Fibroblast of pulmonary artery (primary cell): Measurements from ENCODE around the gene KSR2.
"Not testable (repeated sequence)": the region's sequence is repeated elsewhere in the genome, so short reads cannot be mapped to it uniquely, and the experiment has no call there.

ENCODE experiments used
- DNase-seq: peaks from one replicate; pipeline ENCODE4 v3.0.0-alpha.2; 2010; ENCODE audit warnings: low read depth
- H3K4me3 ChIP-seq: replicated peaks from 2 replicates; pipeline ENCODE4 v1.5.1; 2011; ENCODE audit warnings: low read depth, mild to moderate bottlenecking, control low read depth, low read length, moderate library complexity
- CTCF ChIP-seq: IDR thresholded peaks from 2 replicates; pipeline ENCODE4 v1.5.1; 2011; ENCODE audit warnings: mild to moderate bottlenecking, control low read depth, low read length, inconsistent platforms; ENCODE audit errors: missing control alignments

KSR2 gene

DNA sequence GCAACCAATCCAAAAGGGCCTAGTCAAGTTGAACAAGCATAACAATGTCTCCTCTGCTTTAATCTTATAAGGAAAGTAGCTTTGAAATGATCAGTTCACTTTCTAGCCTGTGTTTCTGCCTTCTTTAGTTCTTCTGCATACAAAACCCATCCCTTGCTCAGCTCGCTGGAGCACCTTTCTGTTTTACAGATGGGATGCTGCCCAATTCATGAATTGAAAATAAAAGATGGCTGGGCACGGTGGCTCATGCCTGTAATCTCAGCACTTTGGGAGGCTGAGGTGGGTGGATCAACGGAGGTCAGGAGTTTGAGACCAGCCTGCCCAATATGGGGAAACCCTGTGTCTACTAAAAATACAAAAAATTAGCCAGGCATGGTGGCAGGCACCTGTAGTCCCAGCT, 43.2 kb upstream of the KSR2 start:
- DNase-seq, result no peak
- no peak overlapping the region for H3K4me3 ChIP-seq
- no peak for TF ChIP-seq CTCF

DNA sequence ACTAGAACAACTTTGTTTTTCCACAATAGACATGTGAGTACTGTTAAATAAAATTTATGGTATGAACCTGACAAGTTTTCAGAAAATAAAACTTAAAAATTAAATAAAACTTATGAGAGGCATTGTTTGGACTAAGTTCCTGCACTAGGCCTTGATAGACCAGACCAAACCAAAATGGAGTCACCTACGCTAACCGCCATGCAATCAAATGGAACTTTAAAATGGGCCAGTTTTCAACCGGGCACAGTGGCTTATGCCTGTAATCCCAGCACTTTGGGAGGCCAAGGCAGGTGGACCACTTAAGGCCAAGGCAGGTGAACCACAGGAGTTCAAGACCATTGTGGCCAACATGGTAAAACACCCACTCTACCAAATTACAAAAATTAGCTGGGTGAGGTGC, 42.6 kb upstream of the KSR2 start:
- no peak for DNase-seq
- TF ChIP-seq CTCF, result no peak
- no peak overlapping the region for H3K4me3 ChIP-seq

DNA sequence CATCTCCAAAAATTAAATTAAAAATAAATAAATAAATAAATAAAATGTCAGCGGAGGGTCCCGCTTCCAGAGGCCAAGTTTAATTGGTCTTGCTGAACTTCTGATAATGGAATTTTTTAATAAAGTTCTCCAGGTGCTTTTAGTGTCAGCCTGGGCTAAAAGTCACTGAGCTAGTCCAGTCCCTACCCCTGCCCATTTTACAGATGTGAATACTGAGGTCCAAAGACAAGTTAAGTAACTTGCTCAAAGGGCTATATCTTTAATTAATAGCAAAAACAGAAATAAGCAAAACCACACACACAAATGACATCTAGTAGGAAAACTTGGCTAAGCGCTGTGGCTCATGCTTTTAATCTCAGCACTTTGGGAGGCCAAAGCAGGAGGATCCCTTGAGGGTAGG, 42.1 kb upstream of the KSR2 start:
- TF ChIP-seq CTCF, result no peak
- DNase-seq, result no peak
- no peak overlapping the region for H3K4me3 ChIP-seq

DNA sequence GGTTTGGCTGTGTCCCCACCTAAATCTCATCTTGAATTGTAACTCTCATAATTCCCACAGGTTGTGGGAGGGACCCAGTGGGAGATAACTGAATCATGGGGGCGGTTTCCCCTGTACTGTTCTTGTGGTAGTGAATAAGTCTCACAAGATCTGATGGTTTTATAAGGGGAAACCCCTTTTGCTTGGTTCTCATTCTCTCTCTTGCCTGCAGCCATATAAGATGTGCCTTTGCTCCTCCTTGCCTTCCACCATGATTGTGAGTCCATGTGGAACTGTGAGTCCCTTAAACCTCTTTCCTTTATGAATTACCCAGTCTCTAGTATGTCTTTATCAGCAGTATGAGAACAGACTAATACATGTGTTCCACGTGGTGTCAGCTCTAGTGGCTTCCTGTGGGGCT, 31.0 kb upstream of the KSR2 start:
- DNase-seq, H3K4me3 ChIP-seq: not testable (repeated sequence)

- H3K4me3 ChIP-seq, result no peak overlapping the region
- no peak for DNase-seq
- no peak for TF ChIP-seq CTCF
These were observed 29.9 kb upstream of the KSR2 start for GRCh38 chr12:117998719-117999118.

DNA sequence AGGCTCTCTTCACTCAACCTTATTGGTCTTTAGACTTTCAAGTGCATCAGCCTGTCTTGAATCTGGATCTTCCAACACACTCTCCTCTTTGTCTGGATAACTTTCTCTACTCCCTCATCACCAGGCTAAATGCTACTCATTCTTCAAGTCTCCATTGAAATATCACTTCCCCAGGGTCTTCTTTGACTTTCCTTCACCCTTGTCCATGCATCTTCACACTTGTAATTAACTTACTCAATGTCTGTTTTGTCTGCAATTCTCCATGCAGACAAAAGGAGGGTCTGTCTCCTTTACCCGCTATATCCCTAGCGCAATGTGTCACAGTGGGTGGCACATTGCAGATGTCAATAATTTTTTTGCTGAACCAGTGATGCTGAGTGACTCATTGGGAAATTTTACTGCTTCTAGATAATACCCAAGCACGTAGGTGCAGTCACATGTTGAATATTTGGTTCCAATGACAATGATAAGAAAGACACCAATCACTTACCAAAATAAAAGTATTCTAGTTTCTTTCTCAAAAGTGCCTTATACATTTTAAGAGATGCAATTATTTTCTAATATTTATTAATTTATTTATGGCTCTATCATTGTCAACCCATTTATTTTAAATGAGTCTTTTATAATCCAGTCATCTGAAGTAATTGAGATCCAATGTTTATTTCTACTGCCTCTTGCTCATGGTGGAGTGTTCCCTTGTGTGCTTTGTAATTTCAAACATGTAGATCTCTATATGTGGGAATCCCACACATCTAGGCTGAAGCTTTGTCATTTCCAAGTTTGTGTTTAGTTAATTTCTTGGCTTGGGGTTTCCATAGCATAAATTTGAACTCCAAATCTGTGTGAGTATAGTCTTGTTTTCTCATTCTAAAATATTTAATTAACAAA, 26.0 kb upstream of the KSR2 start:
- TF ChIP-seq CTCF, result no peak
- no peak for DNase-seq
- no peak overlapping the region for H3K4me3 ChIP-seq

- no peak for TF ChIP-seq CTCF
- no peak overlapping the region for H3K4me3 ChIP-seq
- DNase-seq, result peak; percentile 13
These were observed 18.1 kb upstream of the KSR2 start for GRCh38 chr12:117986705-117987469.
